HepG2 (cell line): ENCODE results near the gene SPG7. TPM values are rescaled to one million over a fixed set of nuclear protein-coding genes. Genes with fewer than 3 reads are reported as not detected.

Experiments
- BATF2 ChIP-seq: sonication (generic); formaldehyde crosslinking; IDR thresholded peaks from 2 replicates; pipeline ENCODE4 v1.8.0; 2022; ENCODE audit warnings: mild to moderate bottlenecking, missing genetic modification reagents, moderate library complexity
- FOSL2 ChIP-seq: sonication (generic); formaldehyde crosslinking; IDR thresholded peaks from 2 replicates; pipeline ENCODE4 v1.4.0; 2020; ENCODE audit warnings: missing genetic modification reagents
- GATAD2A ChIP-seq: IDR thresholded peaks from 2 replicates; pipeline ENCODE4 v1.6.1; 2016
- HBP1 ChIP-seq: IDR thresholded peaks from 2 replicates; pipeline ENCODE4 v1.6.1; 2016; ENCODE audit warnings: low read depth, control low read depth
- HES4 ChIP-seq: sonication (generic); formaldehyde crosslinking; IDR thresholded peaks from 2 replicates; pipeline ENCODE4 v1.9.0; 2021; ENCODE audit warnings: mild to moderate bottlenecking, missing genetic modification reagents, borderline replicate concordance
- HIVEP1 ChIP-seq: sonication (generic); formaldehyde crosslinking; IDR thresholded peaks from 2 replicates; pipeline ENCODE4 v1.4.0; 2020; ENCODE audit warnings: mild to moderate bottlenecking, missing genetic modification reagents
- HNF4G ChIP-seq, 2 experiments: sonication (generic) in 1 of 2; formaldehyde crosslinking in 1 of 2; IDR thresholded peaks; 2 replicates each; pipeline versions ENCODE4 v1.4.0 to v1.6.1; 2011 to 2020; ENCODE audit warnings: borderline replicate concordance in 2 of 2, low read depth in 2 of 2, mild to moderate bottlenecking in 2 of 2, low read length in 1 of 2, missing genetic modification reagents in 1 of 2, moderate library complexity in 1 of 2
- HOMEZ ChIP-seq: IDR thresholded peaks from 2 replicates; pipeline ENCODE4 v1.6.1; 2016; ENCODE audit warnings: low read depth
- KAT7 ChIP-seq: IDR thresholded peaks from 2 replicates; pipeline ENCODE4 v1.6.1; 2018; ENCODE audit warnings: borderline replicate concordance, missing compliant biosample characterization
- KDM3A ChIP-seq: IDR thresholded peaks from 2 replicates; pipeline ENCODE4 v1.6.1; 2018; ENCODE audit warnings: low read depth, missing compliant biosample characterization
- KLF16 ChIP-seq, 2 experiments: sonication (generic) in 1 of 2; formaldehyde crosslinking in 1 of 2; IDR thresholded peaks; 2 replicates each; pipeline versions ENCODE4 v1.6.1 to v1.8.0; 2016 to 2023; ENCODE audit warnings: missing genetic modification reagents in 2 of 2, missing compliant biosample characterization in 1 of 2
- MLLT10 ChIP-seq: sonication (generic); formaldehyde crosslinking; IDR thresholded peaks from 2 replicates; pipeline ENCODE4 v1.4.0; 2020; ENCODE audit warnings: missing genetic modification reagents
- NFKB2 ChIP-seq: sonication (generic); formaldehyde crosslinking; IDR thresholded peaks from 2 replicates; pipeline ENCODE4 v1.4.0; 2020; ENCODE audit warnings: missing genetic modification reagents, borderline replicate concordance
- RBFOX2 ChIP-seq: fragments of 200-400 bp; formaldehyde crosslinking; IDR thresholded peaks from 2 replicates; pipeline ENCODE4 v1.6.1; 2017; ENCODE audit warnings: low read depth, mild to moderate bottlenecking, low read length
- REPIN1 ChIP-seq: sonication (generic); formaldehyde crosslinking; IDR thresholded peaks from 2 replicates; pipeline ENCODE4 v1.8.0; 2022; ENCODE audit warnings: missing genetic modification reagents, low read depth, mild to moderate bottlenecking, borderline replicate concordance
- SOX6 ChIP-seq, 2 experiments: fragments of 450-650 bp in 1 of 2; sonication (generic) in 1 of 2; formaldehyde crosslinking in 1 of 2; IDR thresholded peaks; 2 replicates each; pipeline versions ENCODE4 v1.4.0 to v1.6.1; 2017 to 2020; ENCODE audit warnings: antibody characterized with exemption in 1 of 2, mild to moderate bottlenecking in 1 of 2, missing genetic modification reagents in 1 of 2
- SUZ12 ChIP-seq: fragments of 150-350 bp; IDR thresholded peaks from 2 replicates; pipeline ENCODE4 v1.6.1; 2014; ENCODE audit warnings: low read depth, low read length
- TMF1 ChIP-seq: sonication (generic); formaldehyde crosslinking; IDR thresholded peaks from 2 replicates; pipeline ENCODE4 v1.8.1; 2022; ENCODE audit warnings: low read depth, missing genetic modification reagents
- ZBTB38 ChIP-seq: sonication (generic); formaldehyde crosslinking; IDR thresholded peaks from 2 replicates; pipeline ENCODE4 v1.5.1; 2020; ENCODE audit warnings: mild to moderate bottlenecking, missing genetic modification reagents
- ZNF326 ChIP-seq: sonication (generic); formaldehyde crosslinking; IDR thresholded peaks from 2 replicates; pipeline ENCODE4 v1.4.0; 2020; ENCODE audit warnings: missing genetic modification reagents, borderline replicate concordance
- ZNF501 ChIP-seq: sonication (generic); formaldehyde crosslinking; IDR thresholded peaks from 2 replicates; pipeline ENCODE4 v1.5.1; 2020; ENCODE audit warnings: mild to moderate bottlenecking, moderate library complexity, missing genetic modification reagents
- ZNF580 ChIP-seq: IDR thresholded peaks from 2 replicates; pipeline ENCODE4 v1.6.1; 2016; ENCODE audit warnings: low read depth, borderline replicate concordance
- ZNF607 ChIP-seq: sonication (generic); formaldehyde crosslinking; IDR thresholded peaks from 2 replicates; pipeline ENCODE4 v1.5.1; 2020; ENCODE audit warnings: missing genetic modification reagents, mild to moderate bottlenecking, borderline replicate concordance
- polyA plus RNA-seq, 8 experiments: library from polyadenylated mRNA; depleted of rRNA in 3 of 8; stranded (reverse) in 7 of 8; unstranded in 1 of 8; fragments of >200 nt; fragmentation: Illumina TruSeq in 4 of 8; extraction: Trizol in 4 of 8; gene quantifications; 2 replicates each; pipeline versions ENCODE4 v1.2.1 to v1.2.3, GENCODE V29; 2011 to 2016; ENCODE audit warnings: low read depth in 4 of 8, missing spikeins in 1 of 8, mixed read lengths in 1 of 8; ENCODE audit not compliant: insufficient read depth in 1 of 8
- total RNA-seq, 5 experiments: library from RNA; depleted of rRNA; stranded (reverse); fragments of >200 nt; fragmentation: Illumina TruSeq; extraction: Trizol; gene quantifications; 2 replicates each; pipeline ENCODE4 v1.2.3, GENCODE V29; 2016; ENCODE audit warnings: low read depth in 1 of 5

Gene SPG7
- total and polyA plus RNA-seq, 2 of the 13 experiments (the other 11 are each of a cell fraction or from before 2014, with no cell fraction given): 66.0 to 136 TPM

GRCh38 chr16:89489040-89489897 lies 18.9 kb upstream of the SPG7 start (continued):
- TF ChIP-seq ZNF580 (CRISPR knock-in tag) (peak; percentile 67; the same call in 1 of the 2 replicates), MLLT10 (CRISPR knock-in tag) (no peak), RBFOX2 (0 out of 2 replicates have a peak, but pooled peaks have one; percentile 41), HNF4G (IDR thresholded peaks at IDR 0.05; ENCODE audit: borderline replicate concordance, low read depth, low read length) (0 out of 2 replicates have a peak, but pooled peaks have one; percentile 33), HNF4G (CRISPR knock-in tag; IDR thresholded peaks at IDR 0.05; ENCODE audit: borderline replicate concordance, low read depth) (no peak), ZNF501 (CRISPR knock-in tag) (no peak), HIVEP1 (CRISPR knock-in tag) (0 out of 2 replicates have a peak, but pooled peaks have one; percentile 28), TMF1 (CRISPR knock-in tag) (no peak), ZNF326 (no peak), HES4 (CRISPR knock-in tag) (no peak), GATAD2A (CRISPR knock-in tag) (peak; percentile 46), KAT7 (CRISPR knock-in tag) (0 out of 2 replicates have a peak, but pooled peaks have one; percentile 48), ZNF607 (no peak), HBP1 (CRISPR knock-in tag) (peak; percentile 67; the same call in 1 of the 2 replicates), SOX6 (IDR thresholded peaks at IDR 0.05) (no peak), SOX6 (CRISPR knock-in tag; IDR thresholded peaks at IDR 0.05) (peak; percentile 64), KLF16 (CRISPR knock-in tag; IDR thresholded peaks at IDR 0.05) (peak in 1 of 2 experiments; percentile 70; a peak in 1 of 4 replicates), HOMEZ (no peak), NFKB2 (CRISPR knock-in tag) (no peak), BATF2 (no peak), ZBTB38 (CRISPR knock-in tag) (peak; percentile 46; the same call in 1 of the 2 replicates), SUZ12 (no peak), FOSL2 (CRISPR knock-in tag) (peak; percentile 41), KDM3A (no peak), REPIN1 (CRISPR knock-in tag) (peak; percentile 50; the same call in 1 of the 2 replicates)
